Neural progenitor cell (in vitro differentiated cells): ENCODE data around the gene OR56A3. TPM values are rescaled to one million over a fixed set of nuclear protein-coding genes. Genes with fewer than 3 reads are reported as not detected.

ENCODE experiments used
- DNase-seq: peaks from one replicate; pipeline ENCODE4 v3.0.0-alpha.2; 2016; ENCODE audit warnings: low spot score
- H2AFZ ChIP-seq: fragments of 200-600 bp; sonication (generic); replicated peaks from 2 replicates; pipeline ENCODE4 v1.6.1; 2016; ENCODE audit warnings: antibody characterized with exemption
- H3F3A ChIP-seq: fragments of 200-600 bp; sonication (generic); 2 replicates; pipeline ENCODE4 v1.6.1; 2016; ENCODE audit warnings: antibody characterized with exemption, low read depth
- H3K27ac ChIP-seq: fragments of 200-600 bp; sonication (generic); 2 replicates; pipeline ENCODE4 v1.5.1; 2016; ENCODE audit warnings: mild to moderate bottlenecking
- H3K27me3 ChIP-seq: fragments of 200-600 bp; sonication (generic); 2 replicates; pipeline ENCODE4 v1.6.1; 2016; ENCODE audit warnings: mild to moderate bottlenecking, moderate library complexity
- H3K36me3 ChIP-seq: fragments of 200-600 bp; sonication (generic); 2 replicates; pipeline ENCODE4 v1.5.1; 2016
- H3K4me1 ChIP-seq: fragments of 200-600 bp; sonication (generic); 2 replicates; pipeline ENCODE4 v1.6.1; 2016; ENCODE audit warnings: mixed run types
- H3K4me2 ChIP-seq: fragments of 200-600 bp; sonication (generic); 2 replicates; pipeline ENCODE4 v1.6.1; 2016
- H3K4me3 ChIP-seq: fragments of 200-600 bp; sonication (generic); 2 replicates; pipeline ENCODE4 v1.5.1; 2016
- H3K79me2 ChIP-seq: fragments of 200-600 bp; sonication (generic); 2 replicates; pipeline ENCODE4 v1.6.1; 2016; ENCODE audit warnings: low read depth
- H3K9ac ChIP-seq: fragments of 200-600 bp; sonication (generic); 2 replicates; pipeline ENCODE4 v1.6.1; 2016
- H3K9me3 ChIP-seq: fragments of 200-600 bp; sonication (generic); 2 replicates; pipeline ENCODE4 v1.5.1; 2016; ENCODE audit warnings: low read depth
- H4K20me1 ChIP-seq: fragments of 200-600 bp; sonication (generic); 2 replicates; pipeline ENCODE4 v1.6.1; 2016; ENCODE audit warnings: low read depth
- H3K27ac Mint-ChIP-seq: 3 replicates; pipeline ENCODE4 v1.8.0; 2021; ENCODE audit warnings: mixed read lengths
- H3K27me3 Mint-ChIP-seq: 2 replicates; pipeline ENCODE4 v1.8.0; 2022; ENCODE audit warnings: low read depth, mild to moderate bottlenecking, inconsistent platforms, moderate library complexity, mixed read lengths; ENCODE audit not compliant: insufficient read depth
- H3K36me3 Mint-ChIP-seq: 3 replicates; pipeline ENCODE4 v1.8.0; 2021; ENCODE audit warnings: mixed read lengths
- H3K4me1 Mint-ChIP-seq: 3 replicates; pipeline ENCODE4 v1.8.0; 2021; ENCODE audit warnings: mixed read lengths
- H3K4me3 Mint-ChIP-seq: 3 replicates; pipeline ENCODE4 v1.8.0; 2021; ENCODE audit warnings: mild to moderate bottlenecking, moderate library complexity, mixed read lengths
- H3K9me3 Mint-ChIP-seq: 3 replicates; pipeline ENCODE4 v1.8.0; 2020; ENCODE audit warnings: mixed read lengths
- EZH2 ChIP-seq: fragments of 200-600 bp; sonication (generic); IDR thresholded peaks from 2 replicates; pipeline ENCODE4 v1.6.1; 2017; ENCODE audit warnings: antibody characterized with exemption, mild to moderate bottlenecking, moderate library complexity
- EZH2phosphoT487 ChIP-seq: fragments of 200-600 bp; sonication (generic); IDR thresholded peaks from 2 replicates; pipeline ENCODE4 v1.6.1; 2017; ENCODE audit warnings: antibody characterized with exemption
- total RNA-seq: library from RNA; depleted of rRNA; stranded (reverse); fragments of >200 nt; gene quantifications from 2 replicates; pipeline ENCODE4 v1.2.3, GENCODE V29; 2015; ENCODE audit warnings: low replicate concordance
- TF ChIP-seq, protein P1 (sequence below): fragments of 200-600 bp; sonication (generic); IDR thresholded peaks from 2 replicates; pipeline ENCODE4 v1.5.1; 2017; ENCODE audit warnings: antibody characterized with exemption, mild to moderate bottlenecking

Gene OR56A3
- total RNA-seq, 1 donor from 2014 or later, result not detected

DNA sequence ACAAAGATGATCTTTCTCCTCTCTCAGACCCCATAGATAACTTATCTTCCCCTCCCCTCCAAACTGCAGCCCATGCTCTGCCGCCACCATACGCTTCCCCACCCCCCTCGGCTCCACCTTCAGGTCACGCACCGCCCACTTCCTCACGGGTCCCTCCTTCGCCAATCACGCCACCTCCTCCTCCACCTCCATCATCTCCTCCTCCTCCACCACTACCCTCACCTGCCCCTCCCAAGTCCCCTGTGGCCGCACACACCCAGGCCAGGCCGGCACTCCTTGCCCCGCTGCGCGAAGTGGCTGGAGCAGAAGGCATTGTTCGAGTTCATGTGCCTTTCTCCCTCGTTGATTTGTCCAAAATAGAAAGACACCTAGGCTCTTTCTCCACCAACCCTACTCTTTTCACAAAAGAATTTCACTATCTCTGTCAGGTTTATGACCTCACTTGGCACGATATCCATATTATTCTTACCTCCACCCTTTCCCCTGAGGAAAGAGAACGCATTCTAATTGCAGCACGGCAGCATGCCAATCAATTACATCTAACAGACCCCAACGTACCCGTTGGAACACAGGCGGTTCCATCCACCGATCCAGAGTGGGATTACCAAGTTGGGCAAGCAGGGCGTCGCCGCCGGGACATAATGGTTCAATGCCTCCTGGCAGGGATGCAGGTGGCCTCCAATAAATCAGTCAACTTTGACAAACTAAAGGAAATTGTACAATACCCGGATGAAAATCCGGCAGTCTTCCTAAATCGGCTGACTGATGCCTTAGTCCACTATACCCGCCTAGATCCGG is 12.3 kb upstream of the OR56A3 start:
- Mint-ChIP-seq H3K4me3 (no peak overlapping the region), H3K9me3 (peaks cover 25% of the 10 kb centered on the region)

DNA sequence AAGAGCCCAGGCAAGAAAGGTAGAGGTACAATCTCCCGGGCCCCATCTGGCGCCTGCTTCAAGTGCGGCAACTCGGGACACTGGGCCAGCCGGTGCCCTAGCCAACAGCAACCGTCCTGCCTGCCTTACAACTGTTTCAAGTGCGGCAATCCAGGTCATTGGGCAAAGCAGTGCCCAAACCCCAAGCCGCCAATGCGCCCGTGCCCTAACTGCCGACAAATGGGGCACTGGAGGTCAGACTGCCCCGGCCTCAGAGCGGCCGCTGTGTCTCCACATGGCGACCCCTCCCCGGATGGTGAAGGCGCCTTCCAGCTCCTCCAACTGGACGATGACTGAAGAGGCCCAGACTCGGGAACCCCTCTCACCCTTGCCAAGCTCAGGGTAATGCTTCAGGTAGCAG is 11.4 kb upstream of the OR56A3 start:
- peaks cover 6% of the 10 kb centered on the region for H3K27me3 Mint-ChIP-seq

More for the DNA sequence above, 12.3 kb upstream of the OR56A3 start:
- no peak overlapping the region for H3K27ac ChIP-seq
- H3K4me2 ChIP-seq, result no peak overlapping the region
- H3K9me3 ChIP-seq, result no peaks in the 10 kb centered on the region
- H3K79me2 ChIP-seq, result no peaks in the 10 kb centered on the region
- no peak for DNase-seq
- no peaks in the 10 kb centered on the region for H3K4me1 ChIP-seq
- no peak overlapping the region for H3K9ac ChIP-seq
- Mint-ChIP-seq H3K36me3 (peaks cover 2% of the 10 kb centered on the region), H3K27ac (no peak overlapping the region), H3K4me1 (no peaks in the 10 kb centered on the region), H3K27me3 (peaks cover 8% of the 10 kb centered on the region)
- H3K27me3 ChIP-seq, result no peaks in the 10 kb centered on the region
- H2AFZ ChIP-seq, result no peak overlapping the region
- TF ChIP-seq EZH2, result no peak
- TF ChIP-seq, protein P1, sequence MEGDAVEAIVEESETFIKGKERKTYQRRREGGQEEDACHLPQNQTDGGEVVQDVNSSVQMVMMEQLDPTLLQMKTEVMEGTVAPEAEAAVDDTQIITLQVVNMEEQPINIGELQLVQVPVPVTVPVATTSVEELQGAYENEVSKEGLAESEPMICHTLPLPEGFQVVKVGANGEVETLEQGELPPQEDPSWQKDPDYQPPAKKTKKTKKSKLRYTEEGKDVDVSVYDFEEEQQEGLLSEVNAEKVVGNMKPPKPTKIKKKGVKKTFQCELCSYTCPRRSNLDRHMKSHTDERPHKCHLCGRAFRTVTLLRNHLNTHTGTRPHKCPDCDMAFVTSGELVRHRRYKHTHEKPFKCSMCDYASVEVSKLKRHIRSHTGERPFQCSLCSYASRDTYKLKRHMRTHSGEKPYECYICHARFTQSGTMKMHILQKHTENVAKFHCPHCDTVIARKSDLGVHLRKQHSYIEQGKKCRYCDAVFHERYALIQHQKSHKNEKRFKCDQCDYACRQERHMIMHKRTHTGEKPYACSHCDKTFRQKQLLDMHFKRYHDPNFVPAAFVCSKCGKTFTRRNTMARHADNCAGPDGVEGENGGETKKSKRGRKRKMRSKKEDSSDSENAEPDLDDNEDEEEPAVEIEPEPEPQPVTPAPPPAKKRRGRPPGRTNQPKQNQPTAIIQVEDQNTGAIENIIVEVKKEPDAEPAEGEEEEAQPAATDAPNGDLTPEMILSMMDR, result no peak
- no peak for TF ChIP-seq EZH2phosphoT487
- no peaks in the 10 kb centered on the region for H3F3A ChIP-seq
- no peaks in the 10 kb centered on the region for H4K20me1 ChIP-seq
- H3K36me3 ChIP-seq, result no peaks in the 10 kb centered on the region
- H3K4me3 ChIP-seq, result no peak overlapping the region

DNA sequence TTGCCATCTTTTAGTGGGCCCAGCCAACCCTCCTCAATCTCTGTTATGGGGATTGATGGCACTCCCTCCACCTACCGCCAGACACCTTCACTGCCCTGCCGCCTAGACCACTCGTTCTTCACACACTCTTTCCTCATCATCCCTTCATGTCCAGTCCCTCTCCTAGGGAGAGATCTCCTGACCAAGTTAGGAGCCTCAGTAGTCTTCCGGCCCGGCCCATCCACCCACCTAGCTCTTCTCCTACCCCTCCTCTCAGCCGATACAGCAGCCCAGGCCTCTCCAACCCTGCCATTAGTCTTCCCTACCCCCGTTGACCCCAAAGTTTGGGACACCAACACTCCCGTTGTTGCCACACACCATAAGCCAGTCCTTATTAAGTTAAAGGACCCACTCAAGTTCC is 11.0 kb upstream of the OR56A3 start:
- H3K36me3 Mint-ChIP-seq, result peaks cover 2% of the 10 kb centered on the region
- H3K27me3 Mint-ChIP-seq, result peaks cover 10% of the 10 kb centered on the region
- Histone ChIP-seq H4K20me1 (no peaks in the 10 kb centered on the region), H3K4me3 (no peak overlapping the region), H3K27ac (no peak overlapping the region), H3K79me2 (no peaks in the 10 kb centered on the region), H3K4me2 (no peak overlapping the region), H3K9me3 (no peaks in the 10 kb centered on the region), H3K36me3 (no peaks in the 10 kb centered on the region), H2AFZ (no peak overlapping the region), H3K9ac (no peak overlapping the region), H3F3A (no peaks in the 10 kb centered on the region), H3K4me1 (no peaks in the 10 kb centered on the region), H3K27me3 (no peaks in the 10 kb centered on the region)
- H3K4me1 Mint-ChIP-seq, result no peaks in the 10 kb centered on the region
- peaks cover 27% of the 10 kb centered on the region for H3K9me3 Mint-ChIP-seq
- no peak overlapping the region for H3K4me3 Mint-ChIP-seq
- DNase-seq, result no peak
- TF ChIP-seq, protein P1, result no peak
- no peak for TF ChIP-seq EZH2phosphoT487
- no peak for TF ChIP-seq EZH2
- H3K27ac Mint-ChIP-seq, result no peak overlapping the region

More for the DNA sequence above, 11.4 kb upstream of the OR56A3 start:
- no peaks in the 10 kb centered on the region for H3K4me1 Mint-ChIP-seq
- Histone ChIP-seq H3K4me1 (no peaks in the 10 kb centered on the region), H4K20me1 (no peaks in the 10 kb centered on the region), H3K9me3 (no peaks in the 10 kb centered on the region), H3F3A (no peaks in the 10 kb centered on the region), H3K79me2 (no peaks in the 10 kb centered on the region), H2AFZ (no peak overlapping the region), H3K27me3 (no peaks in the 10 kb centered on the region), H3K9ac (no peak overlapping the region), H3K27ac (no peak overlapping the region), H3K4me3 (no peak overlapping the region), H3K36me3 (no peaks in the 10 kb centered on the region), H3K4me2 (no peak overlapping the region)
- DNase-seq, result no peak
- peaks cover 2% of the 10 kb centered on the region for H3K36me3 Mint-ChIP-seq
- no peak overlapping the region for H3K27ac Mint-ChIP-seq
- no peak overlapping the region for H3K4me3 Mint-ChIP-seq
- TF ChIP-seq EZH2phosphoT487 (no peak), EZH2 (no peak)
- TF ChIP-seq, protein P1, result no peak
- H3K9me3 Mint-ChIP-seq, result peaks cover 27% of the 10 kb centered on the region
